NCI-H2227 (cell line): Measurements from ENCODE around the gene TRIO.
A peak's percentile ranks its signal among the peaks of the same experiment; 100 is the strongest.
"Not testable (repeated sequence)": the region's sequence is repeated elsewhere in the genome, so short reads cannot be mapped to it uniquely, and the experiment has no call there.

Experiments used
- DNase-seq: peaks from one replicate; lab custom pipeline; 2025; ENCODE audit not compliant: unreplicated experiment; lab: John Stamatoyannopoulos, UW

The TRIO gene

DNA sequence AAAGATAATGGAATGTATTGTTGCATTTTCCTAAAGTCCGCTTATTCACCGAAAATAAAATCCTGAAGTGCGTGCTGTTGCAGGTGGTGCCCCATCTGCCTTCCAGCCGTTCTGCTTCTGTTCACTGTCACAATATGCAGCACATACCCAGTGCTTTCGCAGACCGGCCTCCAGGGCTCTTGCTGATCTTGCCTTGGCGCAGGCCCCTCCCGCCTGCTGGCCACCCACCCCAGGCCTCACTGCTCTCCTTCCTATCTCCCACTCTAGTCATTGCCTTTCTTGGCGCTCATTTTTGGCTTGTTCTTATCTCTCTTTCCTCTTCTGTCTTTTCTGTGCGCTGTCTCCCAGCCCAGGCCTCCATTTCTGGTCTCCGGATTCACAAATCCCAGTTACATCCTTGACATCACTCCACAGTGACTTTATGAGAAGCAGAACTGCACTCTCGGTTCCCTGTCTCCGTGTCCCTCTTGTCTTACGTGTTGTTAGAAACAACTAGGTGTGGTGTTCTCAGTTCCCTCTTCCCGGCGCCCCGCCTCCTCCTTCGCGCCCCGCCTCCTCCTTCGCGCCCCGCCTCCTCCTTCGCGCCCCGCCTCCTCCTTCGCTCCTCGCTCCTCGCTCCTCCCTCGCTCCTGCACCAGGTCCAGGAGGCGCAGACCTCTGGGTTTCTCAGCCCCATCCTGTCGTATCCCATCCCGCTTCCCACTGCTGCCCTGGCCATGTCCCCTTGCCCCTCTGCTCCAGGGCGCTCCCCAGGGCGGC lies 236.8 kb downstream of the TRIO start:
- no peak for DNase-seq

DNA sequence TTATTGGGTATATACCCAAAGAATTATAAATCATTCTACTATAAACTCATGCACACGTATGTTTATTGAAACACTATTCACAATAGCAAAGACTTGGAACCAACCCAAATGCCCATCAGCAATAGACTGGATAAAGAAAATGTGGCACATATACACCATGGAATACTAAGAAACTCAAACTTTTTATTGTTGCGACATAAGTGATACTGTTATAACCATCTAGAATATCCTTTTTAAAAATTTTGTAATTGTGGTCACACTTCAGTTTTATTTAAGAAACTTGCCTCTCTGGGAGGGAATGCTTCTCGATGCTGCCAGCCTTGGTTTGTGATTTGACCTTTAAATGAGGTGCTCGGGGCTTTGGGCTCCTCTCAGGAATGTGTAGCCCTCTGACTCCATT lies 237.6 kb downstream of the TRIO start:
- no peak for DNase-seq

DNA sequence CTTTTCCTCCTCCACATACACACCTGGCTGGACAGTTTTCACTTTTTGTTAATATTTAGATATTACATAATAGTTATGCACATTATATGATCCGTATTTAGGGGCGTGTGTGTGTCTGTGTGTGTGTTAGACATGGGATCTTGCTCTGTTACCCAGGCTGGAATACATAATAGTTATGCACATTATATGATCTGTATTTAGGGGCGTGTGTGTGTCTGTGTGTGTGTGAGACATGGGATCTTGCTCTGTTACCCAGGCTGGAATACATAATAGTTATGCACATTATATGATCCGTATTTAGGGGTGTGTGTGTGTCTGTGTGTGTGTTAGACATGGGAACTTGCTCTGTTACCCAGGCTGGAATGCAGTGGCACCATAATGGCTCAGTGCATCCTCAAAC lies 239.5 kb downstream of the TRIO start:
- no peak for DNase-seq

DNA sequence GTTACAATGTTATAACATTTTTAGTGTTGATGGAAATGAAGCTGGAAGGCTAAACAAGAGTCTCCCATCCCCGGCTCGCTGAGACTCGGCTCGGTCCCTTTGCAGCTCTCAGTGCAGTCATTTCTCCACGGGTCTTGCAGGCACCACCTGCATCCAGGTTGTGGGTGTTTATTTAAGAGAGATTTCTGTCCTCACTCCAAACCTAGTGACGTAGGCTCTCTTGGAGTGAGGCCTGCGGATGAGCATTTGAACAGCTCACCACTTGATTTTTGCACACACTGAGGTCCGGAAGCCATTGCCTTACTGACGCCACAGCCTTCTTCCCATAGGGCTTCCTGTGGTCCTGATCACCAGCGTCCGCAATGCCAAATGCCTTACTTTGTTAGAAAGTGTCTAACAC lies 240.8 kb downstream of the TRIO start:
- DNase-seq, result no peak

DNA sequence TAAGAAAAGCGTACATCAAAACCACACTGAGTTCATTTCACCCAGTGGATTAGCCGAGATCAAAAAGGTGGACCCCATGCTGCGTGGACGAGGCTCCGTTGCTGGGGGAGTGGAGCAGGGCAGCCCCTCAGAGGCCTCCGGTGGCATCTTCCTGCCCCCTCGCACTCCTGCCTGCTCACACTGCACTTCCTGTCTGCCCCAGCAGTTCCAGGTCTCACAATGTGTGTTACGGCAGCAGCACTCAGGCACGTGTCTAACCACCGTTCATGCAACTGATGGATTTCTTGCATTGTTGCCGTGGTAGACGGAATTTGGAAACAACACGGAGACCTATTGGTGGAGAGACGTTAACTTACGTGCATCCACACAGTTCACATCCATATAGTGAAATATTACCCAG lies 241.9 kb downstream of the TRIO start:
- no peak for DNase-seq

DNA sequence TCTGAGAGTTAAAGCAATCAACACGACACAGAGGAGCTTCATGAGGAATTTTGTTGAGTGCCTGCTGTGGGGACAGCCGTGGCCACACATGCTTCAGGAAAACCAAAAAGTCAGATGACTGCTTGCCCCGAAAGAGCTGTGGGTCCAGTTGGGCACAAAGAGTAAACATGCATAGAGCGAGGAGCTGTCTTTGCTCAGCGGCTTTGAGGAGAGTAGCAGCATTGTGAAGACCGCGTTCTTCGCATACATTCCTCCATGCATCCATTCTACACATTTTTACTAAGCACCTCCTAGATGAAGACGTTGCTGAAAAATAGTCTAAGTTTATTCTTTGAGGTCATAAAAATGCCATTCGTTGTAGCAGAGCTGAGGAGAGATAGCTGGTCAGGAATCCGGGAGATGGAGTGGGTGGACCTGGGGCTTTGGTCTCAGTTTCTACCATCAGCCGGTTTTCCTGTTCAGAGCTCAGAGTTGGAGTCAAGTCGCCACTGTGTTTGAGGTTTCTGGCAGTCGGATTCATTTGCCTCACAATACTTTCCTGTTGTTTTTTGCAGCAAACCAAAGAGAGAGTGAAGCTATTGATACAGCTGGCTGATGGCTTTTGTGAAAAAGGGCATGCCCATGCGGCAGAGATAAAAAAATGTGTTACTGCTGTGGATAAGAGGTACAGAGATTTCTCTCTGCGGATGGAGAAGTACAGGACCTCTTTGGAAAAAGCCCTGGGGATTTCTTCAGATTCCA lies 243.9 kb downstream of the TRIO start:
- DNase-seq, result no peak

DNA sequence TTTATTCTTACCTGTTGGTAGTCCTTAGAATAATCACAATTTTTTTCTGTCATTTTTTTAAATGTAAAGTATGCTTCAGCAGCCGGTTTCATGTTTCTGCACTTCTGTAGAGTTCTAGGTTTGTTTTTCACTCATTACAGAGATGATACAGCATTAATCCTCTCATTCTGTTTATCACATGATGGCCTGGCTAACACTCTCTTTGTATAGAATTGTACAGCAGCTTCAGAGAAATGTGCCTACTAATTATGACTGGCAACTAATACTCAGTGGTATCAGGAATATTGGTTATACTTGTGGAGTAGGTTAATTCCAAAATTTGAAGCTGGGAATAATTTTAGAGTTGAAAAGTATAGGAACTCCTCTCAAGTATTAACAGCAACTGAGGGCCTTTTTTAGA lies 245.6 kb downstream of the TRIO start:
- no peak for DNase-seq

DNA sequence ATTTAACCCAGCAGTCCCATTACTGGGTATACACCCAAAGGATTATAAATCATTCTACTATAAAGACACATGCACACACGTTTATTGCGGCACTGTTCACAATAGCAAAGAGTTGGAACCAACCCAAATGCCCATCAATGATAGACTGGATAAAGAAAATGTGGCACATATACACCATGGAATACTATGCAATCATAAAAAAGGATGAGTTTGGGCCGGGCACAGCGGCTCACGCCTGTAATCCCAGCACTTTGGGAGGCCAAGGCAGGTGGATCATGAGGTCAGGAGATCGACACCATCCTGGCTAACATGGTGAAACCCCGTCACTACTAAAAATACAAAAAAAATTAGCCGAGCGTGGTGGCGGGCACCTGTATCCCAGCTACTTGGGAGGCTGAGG lies 249.4 kb downstream of the TRIO start:
- not testable (repeated sequence) for DNase-seq

DNA sequence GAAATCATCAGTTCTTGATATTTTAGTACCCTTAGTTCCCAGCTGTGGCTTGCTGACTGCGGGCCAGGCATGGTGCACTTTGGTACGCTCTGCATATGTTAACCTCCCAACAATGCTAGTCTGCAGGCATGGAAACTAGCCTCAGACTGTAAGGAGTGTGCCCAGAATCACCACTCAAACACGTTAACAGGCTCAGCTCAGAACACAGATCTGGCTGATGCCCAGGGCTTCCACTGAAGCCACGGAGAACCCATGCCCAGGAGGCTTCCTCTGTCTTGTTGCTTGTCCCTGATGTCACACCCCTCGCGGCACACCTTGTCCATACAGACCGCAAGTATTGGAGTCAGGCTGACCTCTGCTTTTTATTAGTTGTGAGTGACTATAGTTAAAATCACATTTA lies 251.2 kb downstream of the TRIO start:
- no peak for DNase-seq

DNA sequence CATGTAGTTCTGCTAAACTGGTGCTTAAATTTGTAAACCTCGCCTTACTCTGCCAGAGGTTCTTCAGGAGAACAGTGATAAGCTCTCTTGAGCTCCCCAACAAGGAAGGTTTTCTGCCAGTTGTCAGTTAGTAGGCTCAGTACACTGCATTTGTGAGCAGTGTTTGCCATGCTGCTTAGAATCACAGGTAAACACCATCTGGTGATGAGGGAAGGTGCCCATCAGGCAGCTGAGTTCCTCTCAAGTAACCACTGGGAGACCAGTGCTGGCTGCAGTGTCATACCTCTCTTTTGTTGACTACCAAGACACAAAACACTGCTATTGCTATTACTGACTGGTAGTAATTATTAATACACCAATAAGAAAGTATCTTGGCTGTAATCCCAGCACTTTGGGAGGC lies 252.3 kb downstream of the TRIO start:
- no peak for DNase-seq

DNA sequence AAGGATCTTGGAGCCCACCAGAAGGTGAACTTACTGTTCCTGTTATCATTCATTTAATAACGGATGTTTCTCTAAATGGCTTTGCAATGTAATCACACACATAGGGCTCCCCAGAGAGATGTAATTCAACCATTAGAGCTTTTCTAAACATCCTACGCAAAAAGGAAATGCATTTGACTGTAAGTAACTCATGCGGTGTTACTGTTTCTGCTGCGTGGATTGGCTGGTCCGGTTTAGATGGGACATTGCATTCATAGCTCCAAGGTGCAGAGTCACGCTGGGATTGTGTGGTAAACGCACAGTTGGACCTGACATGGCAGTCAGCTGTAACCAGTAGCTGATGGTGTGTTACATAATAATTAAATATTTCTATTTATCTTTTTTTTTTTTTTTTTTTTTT lies 252.9 kb downstream of the TRIO start:
- DNase-seq, result no peak

DNA sequence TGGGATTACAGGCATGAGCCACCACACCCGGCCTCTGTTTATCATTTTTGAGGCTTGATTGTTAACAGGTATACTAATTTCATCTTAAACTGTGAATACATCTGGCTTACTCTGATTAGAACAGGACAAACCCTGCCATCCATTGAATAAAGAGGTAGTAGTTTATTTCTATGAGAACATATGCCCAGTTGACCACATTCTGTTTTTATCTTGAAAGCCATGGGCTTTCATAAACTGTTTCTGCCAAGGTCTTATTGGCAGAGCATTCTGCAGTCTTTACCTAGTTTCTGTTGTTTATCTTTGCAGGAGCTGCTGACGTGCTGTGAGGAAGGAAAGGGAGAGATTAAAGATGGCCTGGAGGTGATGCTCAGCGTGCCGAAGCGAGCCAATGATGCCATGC lies 253.6 kb downstream of the TRIO start:
- DNase-seq, result no peak

DNA sequence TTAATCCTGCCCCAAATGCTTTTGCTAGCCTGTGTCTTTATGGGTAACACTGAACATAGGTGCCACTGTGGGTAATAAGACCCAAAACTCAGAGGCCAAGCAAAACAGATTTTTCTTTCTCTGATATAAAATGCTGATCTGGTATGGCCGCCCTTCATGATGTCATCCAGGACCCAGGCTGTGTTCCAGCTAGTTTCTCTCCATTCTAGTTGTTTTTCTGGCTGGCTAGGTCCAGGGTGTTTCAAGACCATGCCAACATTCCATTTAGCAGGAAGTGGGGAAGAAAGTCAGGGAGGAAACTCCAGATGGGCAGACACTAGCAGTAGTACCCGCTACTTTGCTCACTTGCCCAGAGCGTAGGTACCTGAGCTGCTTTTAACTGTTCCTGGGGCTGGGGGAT lies 254.6 kb downstream of the TRIO start:
- no peak for DNase-seq

DNA sequence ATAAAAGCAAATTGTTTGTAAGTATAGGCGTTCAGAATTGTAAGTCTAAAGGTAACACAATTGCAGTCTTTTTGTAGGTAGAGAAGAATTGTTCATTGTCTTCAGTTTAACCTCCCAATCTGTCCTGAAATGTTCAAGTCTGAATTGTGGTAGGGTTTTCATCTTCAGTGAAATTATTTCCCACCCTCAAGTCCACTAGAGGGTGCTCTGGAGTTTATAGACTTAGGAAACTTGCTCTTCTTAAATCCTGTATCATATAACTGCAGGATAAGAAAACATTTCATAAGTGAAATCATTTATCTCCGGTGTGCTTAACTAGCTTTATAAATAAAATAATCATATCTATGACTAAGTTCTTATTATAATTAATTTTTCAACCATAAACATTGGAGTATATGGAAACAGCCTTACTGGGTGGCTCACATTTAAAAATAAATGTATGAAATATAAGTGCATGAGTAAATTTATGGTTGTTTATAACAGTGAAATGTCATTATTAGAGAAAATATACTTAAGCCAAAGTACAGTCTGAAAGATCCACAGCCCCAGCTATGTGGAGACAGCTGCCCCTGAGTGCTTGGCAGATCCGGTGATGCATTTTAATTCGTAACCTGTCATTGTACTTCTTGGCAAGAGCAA lies 256.0 kb downstream of the TRIO start:
- peak; percentile 72 for DNase-seq

DNA sequence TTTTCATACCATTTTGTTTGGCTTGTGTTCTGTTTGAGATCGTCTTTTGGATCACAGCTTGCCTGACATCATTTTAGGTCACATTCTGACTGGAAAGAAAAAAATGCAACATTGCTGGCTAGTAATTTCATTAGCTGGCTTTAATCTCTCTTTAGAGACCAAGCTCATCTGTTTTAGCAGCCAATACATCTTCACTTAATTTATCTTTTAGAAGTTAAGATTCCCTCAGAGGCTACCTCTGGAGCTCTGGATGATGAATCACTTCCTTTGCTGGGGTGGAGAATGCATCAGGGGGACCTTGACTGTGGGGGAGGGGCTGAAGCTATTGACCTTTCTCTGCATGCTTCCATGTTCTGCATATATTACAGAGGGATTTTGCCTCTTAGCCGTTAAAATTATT lies 256.9 kb downstream of the TRIO start:
- DNase-seq, result no peak

DNA sequence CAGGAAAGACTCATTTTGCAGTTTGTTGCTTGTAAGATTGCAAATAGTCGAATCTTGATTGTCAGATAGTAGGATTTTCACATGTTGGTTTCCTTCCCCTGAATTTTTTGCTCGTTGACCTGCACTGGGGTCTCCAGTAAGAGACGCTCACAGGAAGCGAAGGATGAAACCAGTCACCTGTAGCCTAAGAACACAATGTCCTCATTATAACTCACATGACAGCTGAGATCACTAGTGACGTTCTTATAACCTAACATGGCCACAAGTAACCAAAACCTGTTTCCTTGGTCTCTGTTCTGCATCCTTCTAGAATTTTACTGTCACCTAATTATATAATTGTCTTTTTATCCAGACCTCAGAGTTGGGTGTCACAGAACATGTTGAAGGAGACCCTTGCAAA lies 257.5 kb downstream of the TRIO start:
- DNase-seq, result no peak

DNA sequence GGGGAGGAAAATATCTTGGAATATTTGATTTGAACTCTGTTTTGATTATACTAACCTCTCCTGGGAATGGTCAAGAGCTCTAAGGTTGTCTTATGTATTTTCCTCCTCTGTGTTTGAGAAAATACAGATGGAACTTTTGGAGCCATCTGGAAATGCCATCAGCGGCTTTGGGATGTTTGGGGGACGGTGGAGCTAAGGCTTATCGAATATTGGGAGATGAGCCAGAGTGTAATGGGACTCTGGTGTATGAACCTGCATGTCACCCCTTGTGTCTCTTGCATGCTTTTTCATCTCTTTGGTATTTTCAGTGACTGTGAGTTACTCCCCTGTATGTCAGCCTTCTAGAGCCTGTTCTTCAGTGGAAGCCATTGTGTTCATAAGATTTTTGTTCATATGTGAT lies 258.5 kb downstream of the TRIO start:
- no peak for DNase-seq

DNA sequence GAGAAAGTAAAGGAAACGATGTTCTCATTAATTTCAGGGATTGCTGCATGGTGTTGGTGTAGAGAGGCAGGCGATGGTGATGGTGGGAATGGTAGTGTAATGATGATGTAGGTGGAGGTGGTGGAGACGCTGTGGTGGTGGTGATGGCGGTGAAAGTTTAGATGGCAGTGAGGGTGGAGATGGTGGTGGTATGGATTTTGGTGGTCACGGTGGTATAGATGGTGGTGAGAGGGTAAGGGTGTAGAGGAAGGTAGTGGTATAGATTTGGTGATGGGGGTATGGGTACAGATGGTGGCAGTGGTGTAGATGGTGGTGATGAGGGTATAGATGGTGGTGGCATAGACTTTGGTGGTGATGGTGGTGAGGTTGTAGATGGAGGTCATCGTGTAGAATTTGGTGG lies 259.3 kb downstream of the TRIO start:
- DNase-seq, result no peak

DNA sequence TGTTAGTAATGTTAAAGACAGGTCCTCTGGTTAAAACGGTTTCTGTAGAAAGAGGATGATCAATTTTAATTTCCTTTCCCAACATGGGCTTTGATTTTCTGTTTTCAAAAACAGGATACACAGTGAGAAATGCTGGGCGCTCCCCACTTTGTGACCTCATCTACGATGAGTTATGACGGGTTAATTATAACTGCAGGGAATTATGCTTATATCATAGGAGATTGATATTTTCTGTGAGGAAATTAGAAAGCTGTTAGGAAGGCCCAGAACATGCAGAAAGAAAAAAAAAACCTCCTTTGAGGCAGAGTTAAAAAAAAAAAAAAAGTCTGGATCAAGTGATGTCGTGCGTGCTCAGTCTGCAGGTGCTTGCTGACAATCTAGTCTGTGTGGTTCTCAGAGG lies 261.6 kb downstream of the TRIO start:
- DNase-seq, result no peak

DNA sequence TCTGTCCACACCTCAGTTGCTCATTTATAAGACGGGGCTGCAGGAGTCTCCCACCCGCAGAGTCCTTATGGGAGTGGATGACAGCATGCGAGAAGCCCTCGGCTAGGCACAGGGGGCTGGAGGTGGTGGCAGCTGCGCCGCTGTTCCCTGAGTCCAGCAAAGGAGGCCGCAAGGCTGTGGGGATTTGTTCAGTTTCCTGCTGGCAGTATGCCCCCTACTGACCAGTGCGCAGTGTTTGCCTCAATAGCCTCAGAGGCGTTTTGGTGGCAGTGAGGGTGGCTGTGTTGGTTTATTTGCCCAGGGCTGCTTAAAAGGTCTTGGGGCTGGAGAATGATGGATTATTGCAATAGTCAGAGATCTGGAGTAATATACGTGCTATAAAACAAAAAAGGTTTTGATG lies 262.1 kb downstream of the TRIO start:
- DNase-seq, result no peak

DNA sequence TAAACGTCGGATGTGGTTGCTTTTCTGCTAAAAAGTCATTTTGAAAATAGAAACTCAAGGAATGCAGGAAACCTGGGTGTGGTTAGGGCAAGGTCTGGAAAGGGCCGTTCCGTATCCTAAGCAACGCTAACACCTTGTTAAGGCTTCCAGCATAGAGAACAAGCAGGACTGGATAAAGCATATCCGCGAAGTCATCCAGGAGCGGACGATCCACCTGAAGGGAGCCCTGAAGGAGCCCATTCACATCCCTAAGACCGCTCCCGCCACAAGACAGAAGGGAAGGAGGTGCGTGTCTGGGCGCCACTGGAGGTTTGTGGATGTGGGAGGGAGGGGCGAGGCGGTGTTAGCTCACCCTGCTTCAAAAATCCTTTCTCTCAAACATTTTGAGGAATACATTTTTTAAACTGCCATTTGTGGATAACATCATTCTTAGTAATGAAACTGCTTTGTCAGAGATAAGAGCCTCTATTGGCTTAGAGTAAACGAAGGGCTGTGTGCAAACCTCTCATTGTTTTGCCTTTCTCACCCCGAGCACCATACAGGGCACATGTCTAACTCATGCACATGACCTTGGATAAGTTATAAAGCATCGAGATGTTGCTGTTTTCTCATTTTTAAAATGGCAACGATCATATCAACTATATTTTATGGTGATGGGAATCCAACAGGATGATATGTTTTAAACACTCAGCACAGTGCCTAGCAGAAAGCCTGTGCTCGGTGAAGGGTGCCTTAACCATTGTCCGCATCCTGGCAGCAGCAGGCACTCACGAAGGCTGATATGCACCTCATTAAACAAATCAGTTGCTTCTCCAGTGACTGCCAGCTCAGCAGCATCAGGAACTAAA lies 262.8 kb downstream of the TRIO start:
- no peak for DNase-seq

DNA sequence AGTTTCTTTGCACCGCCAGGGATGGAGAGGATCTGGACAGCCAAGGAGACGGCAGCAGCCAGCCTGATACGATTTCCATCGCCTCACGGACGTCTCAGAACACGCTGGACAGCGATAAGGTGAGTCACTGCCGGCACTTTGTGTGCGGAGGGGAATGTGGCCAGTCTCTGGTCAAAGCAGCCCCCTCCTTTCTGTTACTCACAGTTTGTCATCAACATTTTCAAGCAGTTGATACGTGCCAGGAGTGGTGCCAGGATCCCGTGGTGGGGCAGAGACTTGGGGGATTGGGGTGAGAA lies 263.4 kb downstream of the TRIO start:
- no peak for DNase-seq
